ENCODE results near the gene LTBR. TPM values are rescaled to one million over a fixed set of nuclear protein-coding genes. Genes with fewer than 3 reads are reported as not detected.
"Not testable (repeated sequence)": the region's sequence is repeated elsewhere in the genome, so short reads cannot be mapped to it uniquely, and the experiment has no call there.

LTBR gene
- total RNA-seq, 2 donors from 2014 or later: 63.6 to 72.1 TPM

- H3K9me3 ChIP-seq: no peaks in the 10 kb centered on the region
These were observed 39.5 kb downstream of the LTBR start for GRCh38 chr12:6423267-6424007.

GRCh38 chr12:6424008-6424347 is 40.0 kb downstream of the LTBR start:
- no peaks in the 10 kb centered on the region for H3K36me3 ChIP-seq
- no peak for DNase-seq (ENCODE audit: low spot score)
- H3K4me1 ChIP-seq: peaks cover 0 to 8% of the 10 kb centered on the region in 2 donors
- TF ChIP-seq CTCF (IDR thresholded peaks at IDR 0.05): no peak
- H3K9me3 ChIP-seq: no peaks in the 10 kb centered on the region
- no peak overlapping the region for H3K4me3 ChIP-seq
- no peak overlapping the region for H3K27ac ChIP-seq
- no peaks in the 10 kb centered on the region for H3K27me3 ChIP-seq

More at GRCh38 chr12:6423267-6424007, 39.5 kb downstream of the LTBR start:
- no peak overlapping the region for H3K4me3 ChIP-seq
- H3K36me3 ChIP-seq: no peaks in the 10 kb centered on the region
- DNase-seq (ENCODE audit: low spot score): peak; percentile 94
- no peaks in the 10 kb centered on the region for H3K27me3 ChIP-seq
- peaks cover 0 to 8% of the 10 kb centered on the region in 2 donors for H3K4me1 ChIP-seq
- H3K27ac ChIP-seq: no peak overlapping the region
- TF ChIP-seq CTCF (IDR thresholded peaks at IDR 0.05): peak; percentile 78 to 96

GRCh38 chr12:6424866-6425265 is 40.9 kb downstream of the LTBR start:
- Histone ChIP-seq H3K36me3 (no peaks in the 10 kb centered on the region), H3K4me3 (no peak overlapping the region), H3K27me3 (no peaks in the 10 kb centered on the region), H3K27ac (no peak overlapping the region), H3K4me1 (peaks cover 0 to 9% of the 10 kb centered on the region in 2 donors), H3K9me3 (no peaks in the 10 kb centered on the region)
- DNase-seq (ENCODE audit: low spot score): no peak
- TF ChIP-seq CTCF (IDR thresholded peaks at IDR 0.05): no peak

GRCh38 chr12:6425590-6426531 is 41.9 kb downstream of the LTBR start:
- Histone ChIP-seq H3K27ac (no peak overlapping the region), H3K4me3 (no peak overlapping the region), H3K27me3 (no peaks in the 10 kb centered on the region), H3K9me3 (no peaks in the 10 kb centered on the region), H3K4me1 (peaks cover 0 to 18% of the 10 kb centered on the region in 2 donors), H3K36me3 (no peaks in the 10 kb centered on the region)
- no peak for DNase-seq (ENCODE audit: low spot score)
- no peak for TF ChIP-seq CTCF (IDR thresholded peaks at IDR 0.05)

DNA sequence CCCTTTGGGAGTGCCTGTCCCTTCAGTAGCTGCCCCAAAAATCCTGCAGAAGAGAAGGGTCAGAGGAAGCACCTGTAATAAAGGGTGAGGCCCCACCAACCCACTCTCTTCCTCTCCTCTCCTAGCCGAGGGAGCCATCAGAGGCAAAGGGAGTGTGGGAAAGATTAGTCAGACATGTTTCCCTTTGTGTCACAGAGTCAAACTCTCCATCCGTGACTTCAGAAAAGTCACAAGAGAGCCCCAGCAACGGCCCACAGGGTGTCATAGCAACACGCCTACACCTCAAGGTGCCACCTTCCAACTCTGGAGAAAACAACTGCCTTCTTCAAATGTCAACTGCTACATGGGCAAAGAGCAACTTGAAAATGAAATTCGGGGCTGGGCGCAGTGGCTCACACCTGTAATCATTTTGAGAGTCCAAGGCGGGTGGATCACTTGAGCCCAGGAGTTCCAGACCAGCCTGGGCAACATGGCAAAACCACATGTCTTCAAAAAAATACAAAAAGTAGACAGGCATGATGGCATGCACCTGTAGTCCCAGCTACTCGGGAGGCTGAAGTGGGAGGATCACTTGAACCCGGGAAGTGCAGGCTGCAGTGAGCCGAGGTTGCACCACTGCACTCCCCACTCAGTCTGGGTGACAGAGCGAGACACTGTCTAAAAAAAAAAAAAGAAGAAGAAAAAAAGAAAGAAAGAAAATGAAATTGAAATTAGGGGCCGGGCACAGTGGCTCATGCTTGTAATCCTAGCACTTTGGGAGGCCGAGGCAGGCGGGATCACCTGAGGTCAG is 43.1 kb downstream of the LTBR start:
- DNase-seq (ENCODE audit: low spot score): no peak
- no peak for TF ChIP-seq CTCF (IDR thresholded peaks at IDR 0.05)
- H3K36me3 ChIP-seq: no peaks in the 10 kb centered on the region
- H3K4me3 ChIP-seq: no peak overlapping the region
- H3K27me3 ChIP-seq: no peaks in the 10 kb centered on the region
- no peak overlapping the region for H3K27ac ChIP-seq
- H3K4me1 ChIP-seq: peaks cover 0 to 25% of the 10 kb centered on the region in 2 donors
- no peaks in the 10 kb centered on the region for H3K9me3 ChIP-seq

- not testable (repeated sequence) for H3K9me3 ChIP-seq; H3K27ac ChIP-seq; H3K27me3 ChIP-seq; DNase-seq (ENCODE audit: low spot score); H3K36me3 ChIP-seq; H3K4me3 ChIP-seq
- peaks cover 0 to 25% of the 10 kb centered on the region in 2 donors for H3K4me1 ChIP-seq
These were observed 43.8 kb downstream of the LTBR start for GRCh38 chr12:6427796-6428195.

Data from right atrium auricular region (tissue), 2 donors.